ENCODE measurements around the gene OR4F15.

- TF ChIP-seq CTCF (IDR thresholded peaks at IDR 0.05; ENCODE audit: insufficient read depth, low read length) (no peak), POLR2AphosphoS5 (IDR thresholded peaks at IDR 0.05; ENCODE audit: low read depth) (no peak), REST (IDR thresholded peaks at IDR 0.05; ENCODE audit: insufficient replicate concordance, low read depth) (no peak), GABPA (IDR thresholded peaks at IDR 0.05; ENCODE audit: low read depth) (no peak), SPI1 (IDR thresholded peaks at IDR 0.05; ENCODE audit: borderline replicate concordance, low read depth) (no peak)
Observed at GRCh38 chr15:101808201-101808600, 3.8 kb upstream of the OR4F15 start.
